NCI-H526 (cell line): ENCODE results near the gene IFNA10.
"Not testable (repeated sequence)": the region's sequence is repeated elsewhere in the genome, so short reads cannot be mapped to it uniquely, and the experiment has no call there.

Experiments
- DNase-seq, 2 experiments: peaks; one replicate each; lab custom pipeline; 2025; lab: John Stamatoyannopoulos, UW

Gene IFNA10

DNA sequence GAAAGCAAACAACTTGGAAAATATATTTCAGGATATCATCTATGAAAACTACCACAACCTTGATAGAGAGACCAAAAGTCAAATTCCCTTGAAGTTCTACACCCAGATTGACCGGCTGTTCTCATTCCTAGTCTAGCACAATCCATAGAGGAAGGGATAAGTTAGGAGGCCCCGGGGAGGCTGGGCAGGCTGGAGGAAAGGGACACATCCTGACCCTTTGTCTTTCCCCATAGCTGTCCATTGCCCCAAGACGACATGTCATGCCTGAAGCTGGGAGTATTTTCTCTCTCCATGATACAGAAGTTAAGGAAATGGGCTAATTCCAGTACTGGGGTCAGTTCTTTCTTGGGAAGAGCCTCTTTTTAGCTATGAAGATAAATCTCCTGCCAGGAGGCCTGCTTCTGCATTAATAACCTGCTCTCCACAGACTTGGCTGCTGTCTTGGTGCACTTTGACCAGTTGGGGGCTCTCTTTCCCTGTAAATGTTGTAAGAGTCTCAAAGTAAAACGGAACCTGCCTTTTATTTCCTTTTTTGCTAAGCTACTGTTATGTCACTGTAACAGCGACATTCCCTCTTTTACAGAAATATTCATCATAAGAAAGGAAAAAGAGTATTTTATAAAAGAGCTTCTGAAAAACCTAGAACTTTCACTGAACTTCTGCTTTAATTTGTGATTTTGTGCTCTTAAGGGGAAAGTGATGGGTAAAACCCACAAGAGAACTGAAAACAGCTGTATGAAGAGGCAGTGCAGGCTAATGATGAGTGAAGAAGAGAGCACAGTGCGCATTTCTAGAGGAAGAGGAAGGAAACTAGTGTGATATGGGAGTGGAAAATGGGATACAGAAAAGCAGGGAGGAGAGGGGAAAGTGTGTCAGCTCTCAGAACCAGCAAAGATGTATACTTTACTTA lies 11.8 kb downstream of the IFNA10 start:
- peak in 1 of 2 experiments; percentile 29 for DNase-seq

DNA sequence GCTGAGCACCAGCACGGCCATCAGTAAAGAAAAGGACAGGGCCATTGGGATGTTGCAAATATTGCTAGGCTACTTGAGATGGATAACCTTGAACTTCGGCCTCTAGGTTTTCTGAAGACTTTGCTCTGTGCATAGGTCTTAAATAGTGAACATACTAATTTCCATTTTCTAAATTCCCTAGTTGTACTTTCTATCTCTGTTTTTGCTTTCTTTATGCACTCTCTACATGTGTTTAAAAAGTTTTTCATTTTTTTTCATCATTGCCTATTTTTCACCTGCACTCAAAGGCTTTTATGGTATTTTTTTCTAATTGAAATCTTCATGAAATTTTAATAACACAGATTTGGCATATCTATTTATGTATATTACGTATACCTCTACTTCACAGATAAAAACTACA lies 19.5 kb downstream of the IFNA10 start, which contains the start of gene IFNA4:
Gene IFNA4, minus strand, starts transcription at position 101 of the 400 bp plus-strand sequence. Its CDS starts 56 bp downstream, at position 45.
- not testable (repeated sequence) for DNase-seq

DNA sequence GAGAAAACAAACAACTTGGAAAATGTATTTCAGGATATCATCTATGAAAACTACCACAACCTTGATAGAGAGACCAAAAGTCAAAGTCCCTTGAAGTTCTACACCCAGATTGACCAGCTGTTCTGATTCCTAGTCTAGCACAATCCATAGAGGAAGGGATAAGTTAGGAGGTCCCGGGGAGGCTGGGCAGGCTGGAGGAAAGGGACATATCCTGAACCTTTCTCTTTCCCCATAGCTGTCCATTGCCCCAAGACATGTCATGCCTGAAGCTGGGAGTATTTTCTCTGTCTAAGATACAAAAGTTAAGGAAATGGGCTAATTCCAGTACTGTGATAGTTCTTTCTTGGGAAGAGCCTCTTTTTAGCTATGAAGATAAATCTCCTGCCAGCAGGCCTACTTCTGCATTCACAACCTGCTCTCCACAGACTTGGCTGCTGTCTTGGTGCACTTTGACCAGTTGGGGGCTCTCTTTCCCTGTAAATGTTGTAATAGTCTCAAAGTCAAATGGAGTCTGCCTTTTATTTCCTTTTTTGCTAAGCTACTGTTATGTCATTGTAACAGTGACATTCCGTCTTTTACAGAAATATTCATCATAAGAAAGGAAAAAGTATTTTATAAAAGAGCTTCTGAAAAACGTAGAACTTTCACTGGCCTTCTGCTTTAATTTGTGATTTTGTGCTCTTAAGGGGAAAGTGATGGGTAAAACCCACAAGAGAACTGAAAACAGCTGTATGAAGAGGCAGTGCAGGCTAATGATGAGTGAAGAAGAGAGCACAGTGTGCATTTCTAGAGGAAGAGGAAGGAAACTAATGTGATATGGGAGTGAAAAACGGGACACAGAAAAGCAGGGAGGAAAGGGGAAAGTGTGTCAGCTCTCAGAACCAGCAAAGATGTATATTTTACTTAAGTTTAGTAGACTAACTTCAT lies 23.9 kb downstream of the IFNA10 start:
- DNase-seq: peak in 1 of 2 experiments; percentile 38

DNA sequence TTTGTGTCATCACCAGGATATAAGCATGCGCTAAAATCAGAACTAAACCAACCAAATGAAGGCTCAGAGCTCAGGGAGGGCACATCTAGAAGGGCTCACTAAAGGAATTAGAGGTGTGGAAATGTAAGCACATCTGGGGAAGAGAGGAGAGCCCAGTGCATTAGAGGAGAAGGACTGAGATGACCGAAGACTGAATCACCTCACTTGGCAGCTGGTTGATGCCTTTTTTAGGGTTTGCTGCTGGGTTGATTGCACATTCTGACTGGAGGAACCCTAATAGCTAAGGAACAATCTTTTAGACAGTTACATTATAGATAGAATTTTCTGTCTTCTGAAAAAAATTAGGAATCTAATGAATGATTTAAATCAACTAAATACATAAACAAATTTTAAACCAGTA lies 32.3 kb downstream of the IFNA10 start:
- no peak for DNase-seq

DNA sequence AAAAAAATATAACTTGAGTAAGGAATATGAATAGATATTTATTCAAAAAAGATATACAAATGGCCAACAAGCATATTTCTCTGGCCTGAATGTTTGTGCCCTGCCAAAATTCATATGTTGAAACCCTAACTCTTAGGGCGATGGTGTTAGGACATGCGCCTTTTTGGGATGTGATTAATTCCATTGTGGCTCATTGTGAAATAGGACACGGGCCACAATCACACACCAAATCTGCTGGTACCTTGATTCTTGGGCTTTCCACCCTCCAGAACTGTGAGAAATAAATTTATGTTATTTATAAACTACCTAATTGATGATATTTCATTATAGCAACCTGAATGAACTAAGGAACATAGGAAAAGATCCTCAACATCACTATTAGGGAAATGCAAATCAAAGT lies 34.8 kb downstream of the IFNA10 start:
- DNase-seq: no peak

DNA sequence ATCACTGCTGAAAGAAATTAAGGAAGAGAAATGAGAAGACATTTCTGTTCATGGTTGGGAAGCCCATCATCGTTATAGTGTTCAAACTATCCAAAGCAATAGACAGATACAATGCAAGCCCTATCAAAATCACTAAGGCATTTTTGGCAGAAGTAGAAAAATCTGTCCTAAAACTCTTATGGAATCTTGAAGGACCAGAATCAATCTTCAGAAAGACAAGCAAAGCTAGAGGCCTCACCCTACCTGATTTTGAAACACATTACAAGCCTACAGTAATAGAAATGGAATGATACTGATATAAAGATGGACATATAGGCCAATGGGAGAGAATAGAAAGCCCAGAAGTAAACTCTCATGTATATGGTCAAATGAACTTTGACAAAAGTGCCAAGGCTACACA lies 35.6 kb downstream of the IFNA10 start:
- no peak for DNase-seq

DNA sequence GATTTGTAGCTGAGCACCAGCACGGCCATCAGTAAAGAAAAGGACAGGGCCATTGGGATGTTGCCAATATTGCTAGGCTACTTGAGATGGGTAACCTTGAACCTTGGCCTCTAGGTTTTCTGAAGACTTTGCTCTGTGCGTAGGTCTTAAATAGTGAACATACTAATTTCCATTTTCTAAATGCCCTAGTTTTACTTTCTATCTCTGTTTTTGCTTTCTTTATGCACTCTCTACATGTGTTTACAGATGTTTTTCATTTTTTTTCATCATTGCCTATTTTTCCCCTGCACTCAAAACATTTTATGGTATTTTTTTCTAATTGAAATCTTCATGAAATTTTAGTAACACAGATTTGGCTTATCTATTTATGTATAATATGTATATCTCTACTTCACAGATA lies 40.4 kb downstream of the IFNA10 start, which contains the start of gene IFNA21:
Gene IFNA21, minus strand, starts transcription at position 101 of the 400 bp plus-strand sequence. Its CDS starts 48 bp downstream, at position 53.
- DNase-seq: not testable (repeated sequence)

DNA sequence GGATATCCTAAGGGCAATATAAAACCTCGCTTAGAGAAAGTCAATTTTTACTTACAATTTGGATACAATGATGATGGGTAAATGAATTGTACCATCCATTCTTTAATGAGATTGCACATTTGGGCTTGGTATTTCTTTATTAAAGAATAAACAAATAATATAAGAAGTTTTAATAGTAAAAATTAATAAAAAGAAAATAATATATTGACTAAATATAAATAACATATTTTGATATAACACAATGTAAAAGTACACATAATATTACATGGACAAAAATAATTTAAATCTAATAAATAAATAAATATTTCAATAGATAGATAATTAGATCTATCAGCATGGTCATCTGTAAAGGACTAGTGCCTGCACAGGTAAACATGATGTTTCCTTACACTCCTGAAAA lies 41.4 kb downstream of the IFNA10 start:
- no peak for DNase-seq

DNA sequence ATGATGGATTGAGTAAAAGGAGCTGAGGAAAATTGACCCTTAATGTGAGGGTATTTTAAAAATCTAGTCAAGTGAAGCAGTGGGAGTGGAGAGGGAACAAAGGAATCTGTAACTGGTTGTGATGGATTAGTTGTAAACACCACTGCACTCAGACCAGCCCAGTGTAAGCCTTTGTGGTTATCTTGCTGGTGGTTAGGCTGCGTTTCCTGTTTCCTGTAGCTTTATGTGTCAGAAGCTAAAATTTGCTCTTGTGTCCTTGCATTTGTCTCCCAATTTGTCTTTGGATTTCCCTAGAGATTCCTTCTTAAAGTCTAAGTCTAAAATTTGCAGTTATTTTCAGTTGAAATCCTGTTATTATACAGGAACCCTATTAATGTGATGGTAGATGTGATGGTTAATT lies 46.8 kb downstream of the IFNA10 start:
- no peak for DNase-seq
